Keratinocyte (primary cell): Measurements from ENCODE around the gene ALK. TPM values are rescaled to one million over a fixed set of nuclear protein-coding genes. Genes with fewer than 3 reads are reported as not detected.

Experiments
- DNase-seq: peaks from one replicate; pipeline ENCODE4 v3.0.0-alpha.2; 2011; ENCODE audit warnings: low read depth, missing footprints, low spot score
- FAIRE-seq: peaks from 2 replicates; lab custom pipeline; 2011; peaks lifted over from hg19 to GRCh38; lab: Jason Lieb, UNC
- H2AFZ ChIP-seq: 2 replicates; pipeline ENCODE4 v1.6.0; 2012; ENCODE audit warnings: low read length, control low read depth, inconsistent platforms; ENCODE audit not compliant: control insufficient read depth
- H3K27ac ChIP-seq: 2 replicates; pipeline ENCODE4 v1.5.1; 2011; ENCODE audit warnings: low read length; ENCODE audit not compliant: control insufficient read depth, insufficient read depth
- H3K27me3 ChIP-seq: 3 replicates; pipeline ENCODE4 v1.6.0; 2011; ENCODE audit warnings: low read length; ENCODE audit not compliant: control insufficient read depth, insufficient read depth; ENCODE audit errors: extremely low read depth
- H3K36me3 ChIP-seq, 2 experiments: 2 replicates in 1 of 2; 3 replicates in 1 of 2; pipeline ENCODE4 v1.5.1; 2011; ENCODE audit warnings: low read length in 2 of 2, mild to moderate bottlenecking in 1 of 2; ENCODE audit not compliant: control insufficient read depth in 2 of 2, insufficient read depth in 2 of 2; ENCODE audit errors: extremely low read depth in 1 of 2
- H3K4me1 ChIP-seq: 3 replicates; pipeline ENCODE4 v1.5.1; 2011; ENCODE audit warnings: low read length; ENCODE audit not compliant: control insufficient read depth, insufficient read depth; ENCODE audit errors: extremely low read depth
- H3K4me2 ChIP-seq: 3 replicates; pipeline ENCODE4 v1.6.0; 2011; ENCODE audit warnings: low read depth, low read length; ENCODE audit not compliant: control insufficient read depth, insufficient read depth; ENCODE audit errors: extremely low read depth
- H3K4me3 ChIP-seq, 3 experiments: fragments of 200-600 bp in 1 of 3; sonication (generic) in 1 of 3; 2 replicates in 2 of 3; 3 replicates in 1 of 3; pipeline ENCODE4 v1.5.1; 2011 to 2016; ENCODE audit warnings: low read length in 3 of 3, mild to moderate bottlenecking in 3 of 3, control low read depth in 2 of 3, inconsistent platforms in 1 of 3, low read depth in 1 of 3, mixed read lengths in 1 of 3, mixed run types in 1 of 3, moderate library complexity in 1 of 3; ENCODE audit not compliant: control insufficient read depth in 2 of 3, insufficient read depth in 2 of 3; ENCODE audit errors: extremely low read depth in 1 of 3
- H3K79me2 ChIP-seq: 2 replicates; pipeline ENCODE4 v1.6.0; 2012; ENCODE audit warnings: low read length; ENCODE audit not compliant: control insufficient read depth, insufficient read depth
- H3K9ac ChIP-seq: 3 replicates; pipeline ENCODE4 v1.6.0; 2011; ENCODE audit warnings: low read length; ENCODE audit not compliant: control insufficient read depth, insufficient read depth; ENCODE audit errors: extremely low read depth
- H3K9me1 ChIP-seq: 3 replicates; pipeline ENCODE4 v1.6.0; 2011; ENCODE audit warnings: low read length; ENCODE audit not compliant: control insufficient read depth, insufficient read depth; ENCODE audit errors: extremely low read depth
- H3K9me3 ChIP-seq: 2 replicates; pipeline ENCODE4 v1.5.1; 2012; ENCODE audit warnings: low read depth, low read length; ENCODE audit not compliant: control insufficient read depth
- H4K20me1 ChIP-seq: 3 replicates; pipeline ENCODE4 v1.6.0; 2011; ENCODE audit warnings: low read length; ENCODE audit not compliant: control insufficient read depth, insufficient read depth; ENCODE audit errors: extremely low read depth
- CTCF ChIP-seq, 3 experiments: IDR thresholded peaks in 1 of 3; conservative IDR thresholded peaks in 1 of 3; optimal IDR thresholded peaks in 1 of 3; 2 replicates in 2 of 3; 3 replicates in 1 of 3; pipeline versions ENCODE3 to v1.5.1; 2011; ENCODE audit warnings: low read length in 3 of 3, mild to moderate bottlenecking in 3 of 3, moderate library complexity in 2 of 3, control low read depth in 1 of 3, inconsistent platforms in 1 of 3; ENCODE audit not compliant: insufficient read depth in 2 of 3; ENCODE audit errors: extremely low read depth in 1 of 3
- EZH2 ChIP-seq: IDR thresholded peaks from one replicate; pipeline ENCODE4 v1.6.1; 2012; ENCODE audit warnings: inconsistent platforms, mild to moderate bottlenecking, low read length, moderate library complexity
- dilution Hi-C: fragments of 300-500 bp; cut with MboI; formaldehyde crosslinking; loops from one replicate; pipeline ENCODE4 v1.7.0; 2020; ENCODE audit warnings: low sequenced_read_pairs; ENCODE audit not compliant: extremely low pct_ligation_motif_present
- polyA plus RNA-seq, 5 experiments: library from polyadenylated mRNA; depleted of rRNA in 3 of 5; stranded (reverse) in 3 of 5; stranded (forward) in 1 of 5; unstranded in 1 of 5; fragments of >200 nt; gene quantifications; 1 replicate in 1 of 5; 2 replicates in 3 of 5; 3 replicates in 1 of 5; pipeline versions ENCODE4 v1.2.1 to v1.2.3, GENCODE V29; 2011 to 2012; ENCODE audit warnings: missing spikeins in 2 of 5, low read depth in 1 of 5, low replicate concordance in 1 of 5

The ALK gene
- polyA plus RNA-seq, 1 donor (not counting 4 experiments of a cell fraction or from before 2014, with no cell fraction given) = not detected

GRCh38 chr2:29326926-29327325 is 594.5 kb downstream of the ALK start:
- H3K27me3 ChIP-seq = peaks cover 3% of the 10 kb centered on the region
- peak overlapping the region; percentile 32 for H2AFZ ChIP-seq
- DNase-seq = no peak
- H3K4me3 ChIP-seq = no peak overlapping the region
- dilution Hi-C loops = no loop called here
- TF ChIP-seq EZH2 (no peak), CTCF (optimal IDR thresholded peaks at IDR 0.05 in 1 of 3, IDR thresholded peaks at IDR 0.05 in 1 of 3, conservative IDR thresholded peaks at IDR 0.05 in 1 of 3; ENCODE audit: extremely low read depth in 1 of 3, insufficient read depth in 2 of 3, low read length in 3 of 3) (no peak)
- no peak overlapping the region for H3K9ac ChIP-seq
- H3K79me2 ChIP-seq = no peaks in the 10 kb centered on the region
- H3K9me1 ChIP-seq = peaks cover 4% of the 10 kb centered on the region
- FAIRE-seq = no peak
- H3K4me2 ChIP-seq = no peak overlapping the region
- no peaks in the 10 kb centered on the region for H3K9me3 ChIP-seq
- H3K27ac ChIP-seq = no peak overlapping the region
- peaks cover 15% of the 10 kb centered on the region for H3K4me1 ChIP-seq
- H3K36me3 ChIP-seq = no peaks in the 10 kb centered on the region
- no peaks in the 10 kb centered on the region for H4K20me1 ChIP-seq

GRCh38 chr2:29325544-29325943 is 595.8 kb downstream of the ALK start:
- Histone ChIP-seq H3K4me3 (no peak overlapping the region), H3K9me1 (peaks cover 4% of the 10 kb centered on the region), H3K27ac (peak overlapping the region; percentile 78), H3K4me2 (peak overlapping the region; percentile 59), H3K27me3 (peaks cover 3% of the 10 kb centered on the region), H3K79me2 (no peaks in the 10 kb centered on the region), H3K36me3 (no peaks in the 10 kb centered on the region), H3K4me1 (peaks cover 15% of the 10 kb centered on the region), H4K20me1 (no peaks in the 10 kb centered on the region), H3K9ac (peak overlapping the region; percentile 48), H2AFZ (peak overlapping the region; percentile 77), H3K9me3 (no peaks in the 10 kb centered on the region)
- FAIRE-seq = peak; percentile 100
- TF ChIP-seq EZH2 (no peak), CTCF (optimal IDR thresholded peaks at IDR 0.05 in 1 of 3, IDR thresholded peaks at IDR 0.05 in 1 of 3, conservative IDR thresholded peaks at IDR 0.05 in 1 of 3; ENCODE audit: extremely low read depth in 1 of 3, insufficient read depth in 2 of 3, low read length in 3 of 3) (no peak)
- DNase-seq = peak; percentile 62
- dilution Hi-C loops = no loop called here
